ENCODE results near the gene FBXW2.

DNA sequence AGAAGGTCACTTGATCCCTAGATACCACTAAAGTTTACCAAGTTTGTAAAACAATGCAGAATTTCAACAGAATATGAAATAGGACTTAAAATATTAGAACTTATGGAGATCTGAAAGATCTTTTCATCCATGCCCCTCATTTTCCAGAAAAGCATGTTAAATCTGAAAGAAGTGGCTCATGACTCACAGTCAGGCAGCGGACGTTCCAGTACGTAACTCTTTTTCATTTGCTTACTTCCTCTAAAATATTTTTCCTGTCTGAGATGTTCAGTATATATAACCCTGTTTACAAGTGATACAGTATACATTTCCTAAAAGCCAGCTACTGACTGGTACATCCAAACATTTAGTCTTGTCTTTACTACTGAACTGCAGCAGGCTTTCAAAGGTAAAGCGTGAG lies 22.3 kb downstream of the FBXW2 start:
- TF ChIP-seq POLR2AphosphoS5 (IDR thresholded peaks at IDR 0.05; ENCODE audit: insufficient read depth, low read depth, low read length) (no peak), POLR2A (IDR thresholded peaks at IDR 0.05; ENCODE audit: low read depth, low read length) (no peak), EZH2 (IDR thresholded peaks at IDR 0.05; ENCODE audit: borderline replicate concordance, low read depth, low read length, severe bottlenecking) (no peak)
- TF ChIP-seq, protein P1, sequence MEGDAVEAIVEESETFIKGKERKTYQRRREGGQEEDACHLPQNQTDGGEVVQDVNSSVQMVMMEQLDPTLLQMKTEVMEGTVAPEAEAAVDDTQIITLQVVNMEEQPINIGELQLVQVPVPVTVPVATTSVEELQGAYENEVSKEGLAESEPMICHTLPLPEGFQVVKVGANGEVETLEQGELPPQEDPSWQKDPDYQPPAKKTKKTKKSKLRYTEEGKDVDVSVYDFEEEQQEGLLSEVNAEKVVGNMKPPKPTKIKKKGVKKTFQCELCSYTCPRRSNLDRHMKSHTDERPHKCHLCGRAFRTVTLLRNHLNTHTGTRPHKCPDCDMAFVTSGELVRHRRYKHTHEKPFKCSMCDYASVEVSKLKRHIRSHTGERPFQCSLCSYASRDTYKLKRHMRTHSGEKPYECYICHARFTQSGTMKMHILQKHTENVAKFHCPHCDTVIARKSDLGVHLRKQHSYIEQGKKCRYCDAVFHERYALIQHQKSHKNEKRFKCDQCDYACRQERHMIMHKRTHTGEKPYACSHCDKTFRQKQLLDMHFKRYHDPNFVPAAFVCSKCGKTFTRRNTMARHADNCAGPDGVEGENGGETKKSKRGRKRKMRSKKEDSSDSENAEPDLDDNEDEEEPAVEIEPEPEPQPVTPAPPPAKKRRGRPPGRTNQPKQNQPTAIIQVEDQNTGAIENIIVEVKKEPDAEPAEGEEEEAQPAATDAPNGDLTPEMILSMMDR (IDR thresholded peaks at IDR 0.05; ENCODE audit: extremely low read depth in 1 of 2, insufficient read depth in 1 of 2, low read depth in 1 of 2, low read length in 2 of 2), result no peak
